Measurements from ENCODE around the gene NOL4L.
"Not testable (repeated sequence)": the region's sequence is repeated elsewhere in the genome, so short reads cannot be mapped to it uniquely, and the experiment has no call there.

NOL4L gene

DNA sequence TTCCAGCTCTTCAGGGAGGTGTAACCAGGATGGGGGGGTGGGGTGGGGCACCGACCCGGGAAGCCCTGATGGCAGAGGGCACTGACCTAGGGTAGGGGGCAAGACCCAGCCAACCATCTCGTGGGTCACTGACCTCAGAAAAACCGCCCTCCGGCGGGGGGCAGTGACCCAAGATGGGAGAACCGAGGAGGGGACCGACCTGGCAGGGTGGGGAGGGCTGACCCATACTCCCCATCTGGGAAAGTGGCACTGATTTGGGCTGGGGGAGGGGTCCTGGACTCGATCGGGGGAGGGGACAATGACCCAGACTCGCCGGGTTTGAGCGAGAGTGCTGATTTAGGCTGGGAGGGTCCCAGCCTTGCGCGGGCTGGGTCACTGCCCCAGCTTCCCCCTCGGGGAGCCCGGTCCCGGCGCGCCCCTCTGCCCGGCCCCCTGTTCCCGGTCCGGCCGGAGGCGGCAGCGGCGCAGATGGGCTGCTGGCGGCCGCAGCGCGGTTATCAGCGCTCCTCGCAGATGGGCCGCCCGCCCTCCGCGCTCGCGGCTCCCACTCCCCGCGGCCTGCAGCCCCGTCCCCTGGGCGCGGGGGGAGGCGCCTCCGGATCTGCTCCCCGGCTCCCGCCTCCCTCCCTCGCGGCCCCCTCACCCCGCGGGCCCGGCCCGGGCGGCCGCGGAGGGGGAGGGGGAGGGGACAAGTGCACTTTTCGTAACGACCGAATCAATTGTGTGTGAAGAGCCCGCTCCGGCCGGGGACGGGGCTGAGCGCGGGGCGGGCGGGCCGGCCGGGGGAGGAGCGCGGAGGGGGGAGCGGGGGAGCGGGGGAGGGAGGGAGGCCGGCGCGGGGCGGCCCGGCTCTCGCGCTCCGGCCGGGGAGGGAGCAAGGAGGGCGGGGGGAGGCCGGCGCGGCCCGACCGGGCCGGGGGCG is 2.2 kb downstream of the NOL4L start:
- H3K27ac ChIP-seq, result peak overlapping the region; percentile 85
- TF ChIP-seq, protein P1, sequence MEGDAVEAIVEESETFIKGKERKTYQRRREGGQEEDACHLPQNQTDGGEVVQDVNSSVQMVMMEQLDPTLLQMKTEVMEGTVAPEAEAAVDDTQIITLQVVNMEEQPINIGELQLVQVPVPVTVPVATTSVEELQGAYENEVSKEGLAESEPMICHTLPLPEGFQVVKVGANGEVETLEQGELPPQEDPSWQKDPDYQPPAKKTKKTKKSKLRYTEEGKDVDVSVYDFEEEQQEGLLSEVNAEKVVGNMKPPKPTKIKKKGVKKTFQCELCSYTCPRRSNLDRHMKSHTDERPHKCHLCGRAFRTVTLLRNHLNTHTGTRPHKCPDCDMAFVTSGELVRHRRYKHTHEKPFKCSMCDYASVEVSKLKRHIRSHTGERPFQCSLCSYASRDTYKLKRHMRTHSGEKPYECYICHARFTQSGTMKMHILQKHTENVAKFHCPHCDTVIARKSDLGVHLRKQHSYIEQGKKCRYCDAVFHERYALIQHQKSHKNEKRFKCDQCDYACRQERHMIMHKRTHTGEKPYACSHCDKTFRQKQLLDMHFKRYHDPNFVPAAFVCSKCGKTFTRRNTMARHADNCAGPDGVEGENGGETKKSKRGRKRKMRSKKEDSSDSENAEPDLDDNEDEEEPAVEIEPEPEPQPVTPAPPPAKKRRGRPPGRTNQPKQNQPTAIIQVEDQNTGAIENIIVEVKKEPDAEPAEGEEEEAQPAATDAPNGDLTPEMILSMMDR (conservative IDR thresholded peaks at IDR 0.05), result 0 out of 2 replicates have a peak, but pooled peaks have one; percentile 12

DNA sequence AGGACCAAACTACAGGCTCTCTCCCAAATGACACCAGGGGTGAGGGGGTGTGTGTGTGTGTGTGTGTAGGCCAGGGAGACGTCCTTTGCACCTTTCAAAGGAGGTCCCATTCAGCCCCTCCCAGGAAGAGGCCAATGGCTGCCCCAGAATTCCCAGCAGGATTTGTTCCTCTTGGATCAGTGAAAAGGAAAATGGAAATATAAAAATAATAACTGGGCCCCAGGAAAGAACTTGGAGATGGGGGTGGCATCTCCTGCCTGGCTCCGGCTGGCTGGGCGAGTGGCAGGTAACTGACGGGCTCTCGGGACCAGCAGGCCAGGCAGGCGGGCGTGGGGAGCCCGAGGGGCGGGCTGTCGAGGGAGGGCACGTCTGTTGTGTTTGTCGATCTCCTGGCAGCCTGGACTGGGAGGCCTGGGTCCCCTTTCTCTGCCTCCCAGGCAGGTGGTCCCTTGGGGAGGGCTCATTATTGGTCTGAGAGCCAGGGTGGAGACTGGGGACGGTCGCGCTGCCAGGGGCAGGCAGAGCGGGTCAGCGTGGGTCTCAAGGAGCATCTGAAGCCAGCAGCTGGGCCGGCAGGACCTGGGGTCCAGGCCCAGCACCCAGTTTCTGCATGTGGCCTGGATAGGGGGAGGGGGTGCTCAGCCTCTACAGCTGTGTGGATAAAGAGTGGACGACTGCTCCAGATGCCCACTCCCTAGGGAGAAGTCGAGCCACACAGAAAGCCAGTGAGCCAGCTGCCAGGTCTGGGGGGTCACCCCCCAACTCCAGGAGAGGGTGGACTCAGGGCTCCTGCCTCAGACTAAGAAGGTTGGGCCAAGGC is 3.1 kb downstream of the NOL4L start:
- TF ChIP-seq, protein P1 (conservative IDR thresholded peaks at IDR 0.05), result no peak
- peak overlapping the region; percentile 85; the same call in 1 of the 2 replicates for H3K27ac ChIP-seq

DNA sequence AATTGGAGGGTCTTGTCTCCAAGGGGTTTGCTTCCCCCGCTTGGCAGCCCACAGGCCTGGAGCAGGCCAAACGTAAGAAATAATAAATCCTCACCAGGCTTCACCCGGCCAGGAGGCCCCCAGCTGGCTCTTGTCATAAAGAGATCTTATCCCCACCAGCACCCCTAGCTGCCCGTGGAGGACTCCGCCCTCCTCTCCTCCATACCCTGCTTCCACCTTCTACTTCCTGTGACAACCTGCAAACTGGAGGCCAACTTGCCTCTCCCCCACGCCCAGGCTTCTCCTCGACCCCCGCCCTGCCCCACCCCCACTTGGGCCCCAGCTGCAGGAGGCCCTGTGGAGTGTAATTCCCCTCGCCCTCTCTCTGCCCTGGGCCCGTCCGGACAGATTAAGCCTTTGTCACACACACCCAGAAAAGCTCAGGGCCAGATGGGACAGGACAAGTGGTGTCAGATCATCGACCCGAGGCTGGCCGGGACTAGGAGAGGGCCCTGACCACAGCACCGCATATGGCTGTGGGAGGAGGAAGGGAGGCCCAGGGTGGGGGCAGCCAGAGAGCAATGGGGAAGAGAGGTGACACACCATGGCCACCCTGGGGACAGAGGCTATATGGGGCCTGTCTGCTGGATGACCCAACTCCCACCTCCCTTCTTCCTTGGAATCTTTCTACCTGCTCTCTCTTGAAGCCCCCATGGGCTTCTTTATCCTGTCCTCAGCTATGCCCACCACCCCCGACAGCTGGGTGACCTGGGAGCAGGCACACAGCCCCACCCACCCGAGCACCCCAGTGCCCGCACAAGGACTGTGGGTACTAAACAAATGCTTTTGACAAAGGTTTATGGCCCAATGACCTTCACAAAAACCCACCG is 3.9 kb downstream of the NOL4L start:
- no peak overlapping the region for H3K27ac ChIP-seq
- TF ChIP-seq, protein P1 (conservative IDR thresholded peaks at IDR 0.05), result no peak

DNA sequence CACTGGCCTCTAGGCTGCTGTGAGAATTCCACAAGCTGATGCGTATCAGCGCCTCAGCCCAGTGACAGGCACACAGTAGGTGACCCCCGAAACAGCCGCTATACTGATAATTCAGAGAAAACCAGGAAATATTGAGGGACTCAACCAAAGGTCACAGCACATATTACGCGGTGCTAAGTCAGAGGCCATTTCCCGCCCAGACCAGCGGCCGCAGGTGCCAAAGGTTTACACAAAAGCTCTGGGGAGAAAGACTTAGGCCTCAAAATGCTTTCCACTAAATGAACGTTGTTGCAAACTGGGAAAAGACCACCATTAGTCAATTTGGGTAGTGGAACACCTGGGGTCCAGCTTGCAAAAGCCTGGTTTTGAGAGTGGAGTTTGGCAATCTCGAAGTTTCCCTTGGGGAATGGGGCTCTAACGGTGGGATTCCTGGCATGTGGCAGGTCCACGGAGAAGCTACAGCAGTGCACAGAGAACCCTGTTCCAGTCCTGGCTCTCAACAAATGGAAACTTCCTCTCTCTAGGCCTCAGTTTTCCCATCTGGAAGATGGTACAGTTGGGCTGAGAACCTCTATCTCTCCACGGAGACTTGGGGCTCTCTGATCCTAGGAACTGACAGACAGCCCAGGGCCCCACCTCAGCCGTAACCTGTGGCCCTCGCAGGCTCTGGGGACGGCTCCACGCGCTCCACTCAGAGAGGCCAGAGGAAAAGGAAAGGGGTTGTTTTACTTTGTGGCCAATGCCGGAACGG is 4.7 kb downstream of the NOL4L start:
- TF ChIP-seq, protein P1 (conservative IDR thresholded peaks at IDR 0.05), result no peak
- H3K27ac ChIP-seq, result no peak overlapping the region

DNA sequence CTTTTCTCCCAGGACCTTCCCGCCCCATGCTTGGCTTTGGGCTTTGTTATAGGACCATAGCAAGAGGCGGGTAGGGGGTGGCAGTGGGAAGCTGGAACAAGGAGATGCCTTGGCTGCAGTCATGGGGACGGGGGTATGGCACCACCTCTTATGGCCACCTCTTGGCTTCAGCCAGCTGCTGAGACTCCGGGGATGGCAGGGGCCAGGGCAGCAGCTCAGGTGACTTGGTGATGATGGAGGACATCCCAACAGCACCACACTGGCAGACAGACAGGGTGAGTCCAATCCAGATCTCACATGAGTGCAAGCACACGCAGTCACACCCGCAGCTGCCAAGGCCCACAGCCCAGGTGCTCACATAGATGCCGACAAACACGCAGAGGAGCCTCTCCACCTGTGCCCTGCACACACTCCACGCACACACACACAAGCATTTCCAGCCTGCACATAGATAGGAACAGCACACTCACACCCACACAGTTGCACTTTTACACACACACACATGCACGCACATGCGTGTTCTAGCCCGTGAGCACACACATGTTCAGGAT is 6.2 kb downstream of the NOL4L start:
- no peak overlapping the region for H3K27ac ChIP-seq
- TF ChIP-seq, protein P1 (conservative IDR thresholded peaks at IDR 0.05), result no peak

DNA sequence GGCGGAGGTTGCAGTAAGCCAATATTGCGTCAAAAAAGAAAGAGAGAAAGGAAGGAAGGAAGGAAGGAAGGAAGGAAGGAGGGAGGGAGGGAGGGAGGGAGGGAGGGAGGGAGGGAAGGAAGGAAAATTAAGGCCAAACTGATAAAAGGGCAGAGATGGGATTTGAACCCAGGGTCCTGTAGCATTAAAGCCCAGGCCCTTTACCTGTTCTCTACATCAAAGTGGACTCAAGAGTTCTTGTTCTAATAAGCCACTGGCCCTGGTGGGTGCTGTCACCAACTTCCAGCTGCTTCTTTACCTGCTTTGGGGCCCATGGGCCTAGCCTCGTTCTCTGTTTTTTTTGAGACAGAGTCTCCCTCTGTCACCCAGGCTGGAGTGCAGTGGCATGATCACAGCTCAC is 7.1 kb downstream of the NOL4L start:
- H3K27ac ChIP-seq, result not testable (repeated sequence)

DNA sequence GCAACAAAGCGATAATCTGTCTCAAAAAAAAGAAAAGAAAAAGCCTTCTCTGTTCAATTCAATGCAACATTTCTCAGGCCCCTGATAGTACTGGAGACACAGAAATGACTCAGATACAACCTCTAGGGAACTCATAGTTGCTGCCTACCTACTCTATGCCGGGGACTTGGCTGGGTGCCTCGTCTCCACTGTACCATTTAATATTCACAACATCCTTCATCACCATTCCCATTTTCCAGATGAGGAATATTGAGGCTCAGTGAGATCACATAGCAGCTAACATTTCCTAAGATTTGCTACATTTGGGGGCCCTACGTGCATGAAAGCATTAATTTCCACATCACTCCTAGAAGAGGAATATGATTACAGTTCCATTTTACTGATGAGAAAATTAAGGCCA is 7.5 kb downstream of the NOL4L start:
- no peak overlapping the region for H3K27ac ChIP-seq
- TF ChIP-seq, protein P1 (conservative IDR thresholded peaks at IDR 0.05), result no peak
